Activated CD4-positive, alpha-beta memory T cell treated with anti-CD3 and anti-CD28 coated beads, Interleukin-2, amount 10 ng/mL, durations not matched to agents 7 days and 5 days (primary cell): ENCODE measurements around the gene OSBPL1A. TPM values are rescaled to one million over a fixed set of nuclear protein-coding genes. Genes with fewer than 3 reads are reported as not detected.

Experiments used
- CTCF ChIA-PET: fragments of 350-600 bp; sonication (Branson Sonifier 250); formaldehyde crosslinking; loops from one replicate; lab custom pipeline; 2021; ENCODE audit warnings: antibody characterized with exemption, inconsistent platforms; lab: Charles Lee
- POLR2A ChIA-PET: fragments of 350-600 bp; sonication (Branson Sonifier 250); formaldehyde crosslinking; loops from one replicate; lab custom pipeline; 2021; ENCODE audit warnings: antibody characterized with exemption; lab: Charles Lee
- DNase-seq: peaks from one replicate; pipeline ENCODE4 v3.0.0-alpha.2; 2020
- H3K27ac Mint-ChIP-seq: one replicate; pipeline ENCODE4 v1.8.0; 2021; ENCODE audit warnings: mild to moderate bottlenecking, mixed read lengths
- H3K27me3 Mint-ChIP-seq: one replicate; pipeline ENCODE4 v1.8.0; 2021; ENCODE audit warnings: mixed read lengths
- H3K36me3 Mint-ChIP-seq: one replicate; pipeline ENCODE4 v1.8.0; 2021; ENCODE audit warnings: low read depth, mixed read lengths
- H3K4me1 Mint-ChIP-seq: one replicate; pipeline ENCODE4 v1.8.0; 2021; ENCODE audit warnings: mixed read lengths
- H3K4me3 Mint-ChIP-seq: one replicate; pipeline ENCODE4 v1.8.0; 2021; ENCODE audit warnings: mild to moderate bottlenecking, mixed read lengths
- H3K9me3 Mint-ChIP-seq: one replicate; pipeline ENCODE4 v1.8.0; 2021; ENCODE audit warnings: mixed read lengths
- total RNA-seq, 2 experiments: library from RNA; stranded (reverse); gene quantifications; one replicate each; pipeline ENCODE4 v1.2.3, GENCODE V29; 2021

OSBPL1A gene
- total RNA-seq, 2 experiments from 2014 or later = 0.53 to 0.93 TPM

- no peak overlapping the region for H3K27ac Mint-ChIP-seq
- CTCF ChIA-PET = interaction anchor here (1.0 kb wide), 1 partner anchor 20 kb away, joined by 3 read pairs; no protein-coding TSS in a partner anchor
- POLR2A ChIA-PET = no interaction called here
- H3K36me3 Mint-ChIP-seq = no peaks in the 10 kb centered on the region
- H3K9me3 Mint-ChIP-seq = no peaks in the 10 kb centered on the region
- no peaks in the 10 kb centered on the region for H3K4me1 Mint-ChIP-seq
- no peak for DNase-seq
- H3K4me3 Mint-ChIP-seq = no peak overlapping the region
- H3K27me3 Mint-ChIP-seq = peaks cover 19% of the 10 kb centered on the region
Measured at GRCh38 chr18:24197412-24197811, 200.2 kb downstream of the OSBPL1A start.

- peaks cover 19% of the 10 kb centered on the region for H3K27me3 Mint-ChIP-seq
- no peak for DNase-seq
- CTCF ChIA-PET = interaction anchor here (1.0 kb wide), 1 partner anchor 19 kb away, joined by 3 read pairs; no protein-coding TSS in a partner anchor
Measured at GRCh38 chr18:24196764-24197163, 200.9 kb downstream of the OSBPL1A start.

DNA sequence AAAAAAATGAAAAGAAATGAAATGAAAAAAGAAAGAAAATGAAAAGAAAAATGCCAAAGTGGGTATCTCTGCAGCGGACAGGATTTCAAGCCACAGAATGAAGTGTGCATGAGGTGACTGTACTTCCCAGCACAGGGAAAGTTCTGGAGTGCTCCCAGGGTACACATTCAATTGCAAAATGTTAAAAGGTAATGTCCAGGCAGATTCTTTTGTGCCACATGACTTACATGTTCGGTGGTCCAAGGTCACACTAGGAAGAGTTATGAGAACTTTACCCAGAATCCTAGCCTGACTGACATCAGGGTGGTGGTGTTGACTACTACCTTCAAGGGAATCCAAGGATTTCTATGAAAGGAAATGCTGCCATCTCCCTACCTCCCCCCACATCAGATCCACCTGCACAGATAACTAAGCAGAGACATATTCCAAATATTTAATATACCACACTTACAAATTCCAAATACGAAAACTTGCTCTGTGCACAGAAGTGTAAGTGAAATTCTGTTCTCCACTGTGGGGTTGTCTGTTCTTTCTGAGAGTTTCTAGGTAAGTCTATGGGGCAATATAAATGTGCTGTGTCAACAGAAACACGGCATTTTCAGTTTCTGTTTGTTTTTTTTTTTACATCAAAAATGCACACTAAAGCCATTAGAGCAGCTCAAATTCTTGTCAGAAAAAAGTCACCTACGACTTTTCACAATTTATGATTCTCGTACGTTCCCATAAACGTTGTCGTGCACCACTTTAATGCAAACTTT is 202.1 kb downstream of the OSBPL1A start:
- H3K36me3 Mint-ChIP-seq = no peaks in the 10 kb centered on the region
- no peak overlapping the region for H3K27ac Mint-ChIP-seq
- H3K4me1 Mint-ChIP-seq = no peaks in the 10 kb centered on the region
- H3K4me3 Mint-ChIP-seq = no peak overlapping the region
- no peaks in the 10 kb centered on the region for H3K9me3 Mint-ChIP-seq
- DNase-seq = no peak
- CTCF ChIA-PET = interaction anchor here (1.6 kb wide), 1 partner anchor 294 kb away, joined by 4 read pairs; no protein-coding TSS in a partner anchor
- H3K27me3 Mint-ChIP-seq = peaks cover 19% of the 10 kb centered on the region
- POLR2A ChIA-PET = no interaction called here

More at GRCh38 chr18:24196764-24197163, 200.9 kb downstream of the OSBPL1A start:
- Mint-ChIP-seq H3K36me3 (no peaks in the 10 kb centered on the region), H3K9me3 (no peaks in the 10 kb centered on the region), H3K4me1 (no peaks in the 10 kb centered on the region), H3K27ac (no peak overlapping the region), H3K4me3 (no peak overlapping the region)
- POLR2A ChIA-PET = no interaction called here

DNA sequence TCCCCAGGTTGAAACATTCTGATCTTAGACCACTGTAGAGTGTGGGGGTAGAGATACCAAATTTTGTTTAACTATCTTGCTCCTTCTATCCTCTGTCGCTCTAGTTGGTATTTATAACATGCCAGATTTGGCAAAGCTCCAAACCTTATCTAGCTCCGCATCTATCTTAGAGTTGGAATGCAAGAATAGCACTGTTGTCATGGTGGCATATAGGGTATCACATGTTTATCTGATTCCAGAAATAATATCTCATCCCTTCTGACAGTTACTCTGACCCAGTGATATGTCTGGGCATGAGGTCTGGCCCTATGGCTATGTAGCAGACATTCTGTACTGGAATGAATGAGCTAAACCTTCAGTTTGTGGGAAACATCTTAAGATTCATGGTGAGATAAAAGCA is 207.0 kb downstream of the OSBPL1A start:
- Mint-ChIP-seq H3K36me3 (no peaks in the 10 kb centered on the region), H3K9me3 (no peaks in the 10 kb centered on the region), H3K27me3 (peaks cover 40% of the 10 kb centered on the region), H3K4me1 (no peaks in the 10 kb centered on the region), H3K4me3 (no peak overlapping the region), H3K27ac (no peak overlapping the region)
- POLR2A ChIA-PET = no interaction called here
- CTCF ChIA-PET = interaction anchor here (1.8 to 2.0 kb wide), 2 partner anchors 14 to 298 kb away, joined by 5 read pairs; no protein-coding TSS in a partner anchor
- no peak for DNase-seq

DNA sequence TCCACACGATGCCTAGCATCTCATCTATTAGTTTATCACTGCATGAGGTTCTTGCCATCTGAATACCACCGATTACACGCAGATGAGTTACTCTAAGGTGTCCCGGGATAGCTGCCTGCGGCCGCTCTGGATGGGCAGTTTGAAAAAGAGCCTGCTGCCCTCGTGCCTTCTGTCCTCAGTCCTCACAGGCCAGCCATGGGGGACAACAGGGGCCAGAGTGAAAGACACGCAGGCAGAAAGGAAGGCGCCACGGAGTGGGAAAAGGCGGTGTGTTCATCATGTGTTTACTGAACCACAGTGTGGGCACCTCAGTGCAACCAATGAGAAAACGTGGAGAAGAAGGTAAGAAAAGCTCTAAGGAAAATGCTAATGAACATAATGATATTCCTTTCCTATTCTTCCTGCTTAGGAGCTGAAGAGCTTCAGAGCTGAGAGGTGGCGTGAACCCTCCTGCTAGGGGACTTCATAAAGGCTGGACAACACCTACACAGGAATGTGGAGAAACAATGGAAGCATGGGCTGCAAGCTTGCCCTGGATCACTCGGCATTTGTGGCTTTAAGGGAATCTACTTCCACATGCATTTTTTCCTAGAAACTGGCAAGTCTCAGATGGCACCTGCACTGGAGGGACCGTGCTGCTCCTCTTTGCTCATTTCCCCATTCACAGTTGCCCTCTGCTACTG is 207.8 kb downstream of the OSBPL1A start:
- H3K27me3 Mint-ChIP-seq = peaks cover 40% of the 10 kb centered on the region
- ChIA-PET POLR2A (no interaction called here), CTCF (interaction anchor here (1.8 to 2.6 kb wide), 2 partner anchors 13 kb away, joined by 5 to 16 read pairs; no protein-coding TSS in a partner anchor)
- no peak for DNase-seq
- no peak overlapping the region for H3K27ac Mint-ChIP-seq
- H3K9me3 Mint-ChIP-seq = no peaks in the 10 kb centered on the region
- no peaks in the 10 kb centered on the region for H3K36me3 Mint-ChIP-seq
- H3K4me3 Mint-ChIP-seq = no peak overlapping the region
- H3K4me1 Mint-ChIP-seq = no peaks in the 10 kb centered on the region

GRCh38 chr18:24189007-24189528 is 208.6 kb downstream of the OSBPL1A start:
- Mint-ChIP-seq H3K4me1 (no peaks in the 10 kb centered on the region), H3K27ac (no peak overlapping the region), H3K27me3 (peaks cover 39% of the 10 kb centered on the region), H3K4me3 (no peak overlapping the region), H3K36me3 (no peaks in the 10 kb centered on the region), H3K9me3 (no peaks in the 10 kb centered on the region)
- CTCF ChIA-PET = interaction anchor here (2.6 kb wide), 1 partner anchor 12 kb away, joined by 16 read pairs; no protein-coding TSS in a partner anchor
- POLR2A ChIA-PET = no interaction called here
- DNase-seq = no peak

DNA sequence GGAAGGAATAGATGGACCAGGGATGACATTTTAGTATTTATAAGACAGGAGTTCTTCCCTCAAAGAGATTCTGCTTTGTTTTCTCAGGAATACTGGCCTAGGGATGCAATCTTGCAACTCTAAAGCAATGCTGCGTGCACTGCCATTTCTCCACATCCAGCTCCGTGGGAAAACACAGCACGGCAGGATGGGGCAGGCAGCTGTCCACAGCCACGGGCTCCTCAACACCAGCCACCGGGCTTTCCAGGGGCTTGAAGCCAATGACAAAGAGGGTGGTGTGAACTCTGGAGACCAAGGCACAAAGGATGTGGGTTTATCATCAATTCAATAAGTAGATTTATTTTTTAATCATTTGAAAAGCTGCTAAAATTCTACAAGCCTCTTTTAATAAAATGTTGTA is 209.5 kb downstream of the OSBPL1A start:
- Mint-ChIP-seq H3K27ac (no peak overlapping the region), H3K27me3 (peaks cover 35% of the 10 kb centered on the region), H3K36me3 (no peaks in the 10 kb centered on the region), H3K4me1 (no peaks in the 10 kb centered on the region), H3K4me3 (no peak overlapping the region), H3K9me3 (no peaks in the 10 kb centered on the region)
- DNase-seq = no peak
- CTCF ChIA-PET = interaction anchor here (0.9 to 2.6 kb wide), 2 partner anchors 11 to 301 kb away, joined by 3 to 16 read pairs; no protein-coding TSS in a partner anchor
- POLR2A ChIA-PET = no interaction called here

GRCh38 chr18:24187689-24188088 is 209.9 kb downstream of the OSBPL1A start:
- Mint-ChIP-seq H3K4me3 (no peak overlapping the region), H3K4me1 (no peaks in the 10 kb centered on the region), H3K27ac (no peak overlapping the region), H3K9me3 (no peaks in the 10 kb centered on the region), H3K27me3 (peaks cover 32% of the 10 kb centered on the region), H3K36me3 (no peaks in the 10 kb centered on the region)
- ChIA-PET POLR2A (no interaction called here), CTCF (interaction anchor here (0.9 to 2.6 kb wide), 2 partner anchors 11 to 301 kb away, joined by 3 to 16 read pairs; no protein-coding TSS in a partner anchor)
- DNase-seq = no peak

DNA sequence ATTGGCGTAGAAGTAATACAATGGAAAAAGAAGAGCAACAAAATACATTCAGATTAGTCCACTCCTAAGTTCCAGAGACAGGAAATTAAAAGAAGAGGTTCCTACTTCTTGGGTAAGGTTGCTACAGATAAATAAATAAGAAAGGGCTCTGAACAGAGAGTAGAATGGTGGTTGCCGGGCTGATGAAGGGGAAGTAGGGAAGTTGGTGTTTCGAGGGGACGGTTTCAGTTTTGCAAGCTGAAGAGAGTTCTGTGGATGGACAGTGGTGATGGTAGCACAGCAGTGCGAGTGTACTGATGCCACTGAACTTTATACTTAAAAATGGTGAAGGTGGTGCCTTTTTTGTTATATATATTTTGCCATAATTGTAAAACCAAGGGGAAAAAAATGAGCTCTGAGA is 210.6 kb downstream of the OSBPL1A start:
- Mint-ChIP-seq H3K27ac (no peak overlapping the region), H3K4me1 (no peaks in the 10 kb centered on the region), H3K27me3 (peaks cover 28% of the 10 kb centered on the region), H3K9me3 (no peaks in the 10 kb centered on the region), H3K36me3 (no peaks in the 10 kb centered on the region), H3K4me3 (no peak overlapping the region)
- DNase-seq = no peak
- POLR2A ChIA-PET = no interaction called here
- CTCF ChIA-PET = interaction anchor here (2.6 kb wide), 1 partner anchor 10 kb away, joined by 16 read pairs; no protein-coding TSS in a partner anchor

GRCh38 chr18:24185805-24186204 is 211.8 kb downstream of the OSBPL1A start:
- Mint-ChIP-seq H3K27ac (no peak overlapping the region), H3K4me3 (no peak overlapping the region), H3K9me3 (no peaks in the 10 kb centered on the region), H3K4me1 (no peaks in the 10 kb centered on the region), H3K36me3 (no peaks in the 10 kb centered on the region), H3K27me3 (peaks cover 26% of the 10 kb centered on the region)
- ChIA-PET CTCF (no interaction called here), POLR2A (no interaction called here)
- no peak for DNase-seq

DNA sequence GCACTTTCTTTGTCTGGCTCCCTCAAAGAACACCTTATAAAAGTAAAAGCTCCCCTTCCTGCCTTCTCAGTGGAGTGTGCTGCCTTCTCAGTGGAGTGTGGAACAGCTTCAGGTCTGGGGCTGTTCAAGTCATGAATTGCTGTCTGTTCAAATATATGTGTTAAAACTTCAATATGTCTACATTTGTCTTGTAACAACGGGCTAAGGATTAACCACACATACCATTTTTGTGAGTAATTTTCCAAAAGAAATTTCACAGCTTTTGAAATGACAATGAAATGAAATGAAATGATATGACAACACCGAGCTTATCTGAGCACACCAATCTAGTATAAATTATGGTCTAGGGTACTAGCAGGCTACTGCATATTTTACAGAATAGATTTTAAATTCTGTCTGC is 215.8 kb downstream of the OSBPL1A start:
- Mint-ChIP-seq H3K27ac (no peak overlapping the region), H3K27me3 (peaks cover 2% of the 10 kb centered on the region), H3K9me3 (no peaks in the 10 kb centered on the region), H3K4me3 (no peak overlapping the region), H3K36me3 (no peaks in the 10 kb centered on the region), H3K4me1 (no peaks in the 10 kb centered on the region)
- DNase-seq = no peak
- CTCF ChIA-PET = no interaction called here
- POLR2A ChIA-PET = no interaction called here

DNA sequence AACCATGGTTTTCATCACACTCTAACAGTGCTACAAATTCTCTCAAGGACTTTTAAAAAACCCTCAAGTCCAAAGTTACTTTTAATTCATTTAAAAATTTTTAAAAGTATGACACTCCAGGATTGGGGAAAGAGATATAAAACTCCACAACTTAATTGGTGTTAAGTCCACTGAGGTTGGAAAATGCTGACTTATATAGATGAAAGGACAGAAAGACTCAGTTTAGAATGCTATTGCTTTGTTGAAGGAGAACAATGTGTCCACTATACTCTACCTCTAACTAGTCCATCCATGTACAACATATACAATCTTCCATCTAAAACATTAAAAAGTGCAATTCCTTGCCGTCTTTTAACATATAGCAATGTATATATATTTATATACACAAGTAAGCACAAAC is 217.6 kb downstream of the OSBPL1A start:
- no peak for DNase-seq

More for the DNA sequence above, 217.6 kb downstream of the OSBPL1A start:
- no peaks in the 10 kb centered on the region for H3K36me3 Mint-ChIP-seq
- CTCF ChIA-PET = no interaction called here
- POLR2A ChIA-PET = no interaction called here
- peaks cover 4% of the 10 kb centered on the region for H3K27me3 Mint-ChIP-seq
- no peak overlapping the region for H3K27ac Mint-ChIP-seq
- H3K9me3 Mint-ChIP-seq = no peaks in the 10 kb centered on the region
- H3K4me3 Mint-ChIP-seq = no peak overlapping the region
- H3K4me1 Mint-ChIP-seq = no peaks in the 10 kb centered on the region
